ENCODE data around the gene ENTREP3.

The ENTREP3 gene

GRCh38 chr1:155267373-155267772, 12.1 kb upstream of the ENTREP3 start:
- TF ChIP-seq CTCF (IDR thresholded peaks at IDR 0.05; ENCODE audit: extremely low read depth, missing control alignments) = no peak
- DNase-seq (ENCODE audit: low spot score) = no peak

- TF ChIP-seq CTCF (IDR thresholded peaks at IDR 0.05; ENCODE audit: extremely low read depth, missing control alignments) = no peak
- DNase-seq (ENCODE audit: low spot score) = no peak
Measured at GRCh38 chr1:155266553-155266952, 11.3 kb upstream of the ENTREP3 start.

- no peak for TF ChIP-seq CTCF (IDR thresholded peaks at IDR 0.05; ENCODE audit: extremely low read depth, missing control alignments)
- no peak for DNase-seq (ENCODE audit: low spot score)
Measured at GRCh38 chr1:155263067-155263466, 7.8 kb upstream of the ENTREP3 start.

- DNase-seq (ENCODE audit: low spot score) = peak; percentile 97
- no peak for TF ChIP-seq CTCF (IDR thresholded peaks at IDR 0.05; ENCODE audit: extremely low read depth, missing control alignments)
Measured at GRCh38 chr1:155261852-155262673, 6.8 kb upstream of the ENTREP3 start, which contains the start of gene SCAMP3. TSS of gene SCAMP3 (minus strand) at chr1:155262360. CDS start at chr1:155262151, 209 bp downstream.

GRCh38 chr1:155261493-155261851, 6.2 kb upstream of the ENTREP3 start:
- no peak for DNase-seq (ENCODE audit: low spot score)

GRCh38 chr1:155260276-155260675, 5.0 kb upstream of the ENTREP3 start:
- DNase-seq (ENCODE audit: low spot score) = no peak
- TF ChIP-seq CTCF (IDR thresholded peaks at IDR 0.05; ENCODE audit: extremely low read depth, missing control alignments) = no peak

More at GRCh38 chr1:155261493-155261851, 6.2 kb upstream of the ENTREP3 start:
- no peak for TF ChIP-seq CTCF (IDR thresholded peaks at IDR 0.05; ENCODE audit: extremely low read depth, missing control alignments)

- no peak for DNase-seq (ENCODE audit: low spot score)
- no peak for TF ChIP-seq CTCF (IDR thresholded peaks at IDR 0.05; ENCODE audit: extremely low read depth, missing control alignments)
Measured at GRCh38 chr1:155256058-155256852, 972 bp upstream of the ENTREP3 start.
